Natural killer cell (primary cell): Measurements from ENCODE around the gene ATL1. TPM values are rescaled to one million over a fixed set of nuclear protein-coding genes. Genes with fewer than 3 reads are reported as not detected.

Source experiments
- ATAC-seq, 3 donors: fragments of 150-1000 bp in 2 of 3; fragments of 200-7000 bp in 1 of 3; cut with Tn5 transposase; 1 replicate in 1 of 3; 2 replicates in 2 of 3; pipeline ENCODE4 v1.10.0; 2021; ENCODE audit warnings: mild to moderate bottlenecking in 2 of 3, moderate library complexity in 2 of 3
- DNase-seq, 2 donors: peaks; one replicate each; pipeline versions ENCODE4 v3.0.0 to v3.0.0-alpha.2; 2013 to 2021; ENCODE audit warnings: mixed read lengths in 1 of 2
- H3K27ac ChIP-seq: one replicate; pipeline ENCODE4 v1.5.1; 2013; ENCODE audit warnings: mild to moderate bottlenecking, low read length
- H3K27me3 ChIP-seq: one replicate; pipeline ENCODE4 v1.6.1; 2013; ENCODE audit warnings: low read length; ENCODE audit not compliant: control insufficient read depth, insufficient read depth
- H3K36me3 ChIP-seq: one replicate; pipeline ENCODE4 v1.6.1; 2013; ENCODE audit warnings: low read length; ENCODE audit not compliant: control insufficient read depth, insufficient read depth
- H3K4me1 ChIP-seq: one replicate; pipeline ENCODE4 v1.6.1; 2013; ENCODE audit warnings: low read length; ENCODE audit not compliant: control insufficient read depth, insufficient read depth
- H3K4me3 ChIP-seq: one replicate; pipeline ENCODE4 v1.5.1; 2013; ENCODE audit warnings: low read length
- H3K9me3 ChIP-seq: one replicate; pipeline ENCODE4 v1.6.1; 2013; ENCODE audit warnings: low read length; ENCODE audit not compliant: control insufficient read depth, insufficient read depth
- H3K27ac Mint-ChIP-seq, 2 donors: one replicate each; pipeline ENCODE4 v1.8.0; 2022; ENCODE audit warnings: mild to moderate bottlenecking in 2 of 2, mixed read lengths in 2 of 2, moderate library complexity in 1 of 2
- H3K27me3 Mint-ChIP-seq, 2 donors: one replicate each; pipeline ENCODE4 v1.8.0; 2022; ENCODE audit warnings: low read depth in 2 of 2, mixed read lengths in 2 of 2
- H3K36me3 Mint-ChIP-seq: one replicate; pipeline ENCODE4 v1.8.0; 2022; ENCODE audit warnings: mixed read lengths
- H3K4me1 Mint-ChIP-seq, 2 donors: one replicate each; pipeline ENCODE4 v1.8.0; 2022; ENCODE audit warnings: mixed read lengths in 2 of 2
- H3K4me3 Mint-ChIP-seq: one replicate; pipeline ENCODE4 v1.8.0; 2022; ENCODE audit warnings: mild to moderate bottlenecking, moderate library complexity, mixed read lengths
- H3K9me3 Mint-ChIP-seq, 2 donors: one replicate each; pipeline ENCODE4 v1.8.0; 2022; ENCODE audit warnings: mixed read lengths in 2 of 2
- WGBS: methylation state at CpG from one replicate; pipeline ENCODE4 v1.1.7; 2013; ENCODE audit warnings: missing lambda C conversion rate; ENCODE audit not compliant: insufficient coverage; 5-methylcytosine and 5-hydroxymethylcytosine counted together
- intact Hi-C: fragments of 100-400 bp; cut with micrococcal nuclease; formaldehyde crosslinking; loops from one replicate; pipeline ENCODE4 v1.14.2; 2022
- total RNA-seq, 4 donors: library from RNA; stranded (reverse); fragments of 120-200 nt in 1 of 4; gene quantifications; one replicate each; pipeline versions ENCODE4 v1.2.3 to v1.2.4, GENCODE V29; 2013 to 2022
- TF ChIP-seq, protein P1 (sequence below): fragments of 200-600 bp; IDR thresholded peaks from one replicate; pipeline ENCODE4 v1.8.0; 2022; ENCODE audit warnings: antibody characterized with exemption

ATL1 gene
- total RNA-seq, 3 donors from 2014 or later (not counting 1 experiment from before 2014, with no cell fraction given) = 1.6 to 3.8 (median 2.4) TPM

DNA sequence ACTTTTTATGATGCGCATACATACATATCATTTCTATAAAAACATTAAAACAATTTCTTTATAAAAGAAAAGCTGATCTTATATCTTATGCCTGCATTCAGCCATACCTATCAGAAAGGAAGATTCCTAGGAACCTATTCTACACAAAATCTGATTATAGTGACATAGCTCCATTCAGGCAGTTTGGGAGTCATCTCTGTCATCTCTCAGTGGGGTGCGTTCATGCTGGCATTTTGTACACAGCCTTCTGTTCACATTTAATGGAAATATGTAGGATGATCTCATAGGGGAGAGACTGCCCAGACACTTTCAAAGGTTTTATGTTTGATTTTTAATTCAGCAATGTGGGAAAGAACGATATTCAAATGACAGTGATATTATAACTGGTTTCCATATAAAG lies 52.9 kb downstream of the ATL1 start:
- no peak for ATAC-seq

DNA sequence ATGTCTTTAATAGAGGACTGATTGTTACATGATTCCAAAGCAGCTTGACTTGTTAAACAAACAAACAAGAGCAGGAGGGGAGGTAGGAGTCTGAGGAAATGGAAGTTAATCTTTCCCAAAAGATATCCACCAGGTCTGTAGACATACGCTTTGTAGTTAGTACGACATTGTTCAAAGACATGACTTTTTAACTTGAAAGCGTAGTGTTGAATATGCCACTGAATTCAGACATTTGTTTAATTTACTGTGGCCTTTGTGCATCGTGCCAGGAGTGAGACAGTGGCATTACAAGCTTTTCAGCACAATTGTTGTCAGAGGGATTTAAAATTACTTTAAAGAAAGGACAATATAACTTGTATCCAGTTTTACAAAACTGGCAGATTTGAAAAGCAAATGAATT lies 55.1 kb downstream of the ATL1 start:
- Mint-ChIP-seq H3K27ac (no peak overlapping the region), H3K36me3 (no peaks in the 10 kb centered on the region), H3K4me1 (no peaks in the 10 kb centered on the region), H3K9me3 (no peaks in the 10 kb centered on the region), H3K4me3 (no peak overlapping the region), H3K27me3 (peaks cover 2 to 14% of the 10 kb centered on the region in 2 donors)
- Histone ChIP-seq H3K36me3 (no peaks in the 10 kb centered on the region), H3K9me3 (no peaks in the 10 kb centered on the region), H3K4me3 (no peak overlapping the region), H3K4me1 (no peaks in the 10 kb centered on the region), H3K27ac (no peak overlapping the region), H3K27me3 (no peaks in the 10 kb centered on the region)
- TF ChIP-seq, protein P1, sequence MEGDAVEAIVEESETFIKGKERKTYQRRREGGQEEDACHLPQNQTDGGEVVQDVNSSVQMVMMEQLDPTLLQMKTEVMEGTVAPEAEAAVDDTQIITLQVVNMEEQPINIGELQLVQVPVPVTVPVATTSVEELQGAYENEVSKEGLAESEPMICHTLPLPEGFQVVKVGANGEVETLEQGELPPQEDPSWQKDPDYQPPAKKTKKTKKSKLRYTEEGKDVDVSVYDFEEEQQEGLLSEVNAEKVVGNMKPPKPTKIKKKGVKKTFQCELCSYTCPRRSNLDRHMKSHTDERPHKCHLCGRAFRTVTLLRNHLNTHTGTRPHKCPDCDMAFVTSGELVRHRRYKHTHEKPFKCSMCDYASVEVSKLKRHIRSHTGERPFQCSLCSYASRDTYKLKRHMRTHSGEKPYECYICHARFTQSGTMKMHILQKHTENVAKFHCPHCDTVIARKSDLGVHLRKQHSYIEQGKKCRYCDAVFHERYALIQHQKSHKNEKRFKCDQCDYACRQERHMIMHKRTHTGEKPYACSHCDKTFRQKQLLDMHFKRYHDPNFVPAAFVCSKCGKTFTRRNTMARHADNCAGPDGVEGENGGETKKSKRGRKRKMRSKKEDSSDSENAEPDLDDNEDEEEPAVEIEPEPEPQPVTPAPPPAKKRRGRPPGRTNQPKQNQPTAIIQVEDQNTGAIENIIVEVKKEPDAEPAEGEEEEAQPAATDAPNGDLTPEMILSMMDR = no peak
- intact Hi-C loops = no loop called here
- 93% methylated on average over 4 of the region's 4 CpGs for WGBS
- ATAC-seq (no peak), DNase-seq (no peak)

More for the DNA sequence above, 52.9 kb downstream of the ATL1 start:
- no peaks in the 10 kb centered on the region for H3K27me3 ChIP-seq
- no peaks in the 10 kb centered on the region for H3K4me1 ChIP-seq
- TF ChIP-seq, protein P1 = no peak
- H3K9me3 ChIP-seq = no peaks in the 10 kb centered on the region
- Mint-ChIP-seq H3K9me3 (no peaks in the 10 kb centered on the region), H3K27ac (no peak overlapping the region), H3K27me3 (peaks cover 2 to 19% of the 10 kb centered on the region in 2 donors), H3K36me3 (no peaks in the 10 kb centered on the region), H3K4me1 (no peaks in the 10 kb centered on the region), H3K4me3 (no peak overlapping the region)
- H3K4me3 ChIP-seq = no peak overlapping the region
- no peak for DNase-seq
- H3K36me3 ChIP-seq = no peaks in the 10 kb centered on the region
- intact Hi-C loops = no loop called here
- 100% methylated on average over 1 of the region's 3 CpGs for WGBS
- H3K27ac ChIP-seq = no peak overlapping the region

DNA sequence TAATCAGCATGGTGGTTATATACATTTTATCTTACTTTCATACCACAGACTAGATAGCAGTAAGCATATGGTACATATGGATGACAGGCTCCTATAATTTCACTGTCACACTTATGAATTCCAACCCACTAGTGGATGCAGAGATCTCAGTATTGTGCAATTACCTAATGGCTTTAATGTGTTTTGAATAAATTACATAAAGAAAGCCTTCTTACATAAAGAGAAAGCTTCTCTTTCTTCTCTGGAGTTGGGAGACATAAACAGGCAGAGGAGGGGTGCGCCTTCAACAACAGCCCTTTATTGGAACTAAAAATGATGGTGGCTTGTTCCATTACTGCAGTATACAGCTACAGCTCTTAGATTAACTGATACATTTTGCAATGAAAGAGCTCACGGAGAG lies 55.6 kb downstream of the ATL1 start:
- Histone ChIP-seq H3K4me3 (no peak overlapping the region), H3K27me3 (no peaks in the 10 kb centered on the region), H3K36me3 (no peaks in the 10 kb centered on the region), H3K4me1 (no peaks in the 10 kb centered on the region), H3K27ac (no peak overlapping the region), H3K9me3 (no peaks in the 10 kb centered on the region)
- TF ChIP-seq, protein P1 = no peak
- H3K4me1 Mint-ChIP-seq = no peaks in the 10 kb centered on the region
- H3K4me3 Mint-ChIP-seq = no peak overlapping the region
- WGBS = 67% methylated on average over 2 of the region's 2 CpGs
- no peaks in the 10 kb centered on the region for H3K9me3 Mint-ChIP-seq
- DNase-seq = no peak
- intact Hi-C loops = no loop called here
- H3K36me3 Mint-ChIP-seq = no peaks in the 10 kb centered on the region
- no peak overlapping the region for H3K27ac Mint-ChIP-seq
- ATAC-seq = no peak
- peaks cover 2 to 10% of the 10 kb centered on the region in 2 donors for H3K27me3 Mint-ChIP-seq

DNA sequence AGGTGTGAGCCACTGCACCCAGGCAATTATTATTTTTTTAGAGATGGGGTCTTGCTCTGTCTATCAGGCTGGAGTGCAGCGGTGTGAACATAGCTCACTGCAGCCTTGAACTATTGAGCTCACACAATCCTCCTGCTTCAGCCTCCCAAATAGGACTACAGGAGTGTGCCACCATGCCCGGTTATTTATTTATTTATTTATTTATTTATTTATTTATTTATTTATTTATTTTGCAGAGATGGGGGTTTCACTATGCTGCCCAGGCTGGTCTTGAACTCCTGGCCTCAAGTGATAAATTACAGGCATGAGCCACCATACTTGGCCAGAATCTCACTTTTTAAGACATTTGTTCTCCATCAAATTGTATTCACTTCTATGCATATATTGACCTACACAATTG lies 56.3 kb downstream of the ATL1 start:
- ATAC-seq = no peak
- no peak overlapping the region for H3K27ac Mint-ChIP-seq

More for the DNA sequence above, 56.3 kb downstream of the ATL1 start:
- H3K36me3 Mint-ChIP-seq = no peaks in the 10 kb centered on the region
- H3K9me3 Mint-ChIP-seq = no peaks in the 10 kb centered on the region
- H3K4me3 Mint-ChIP-seq = no peak overlapping the region
- WGBS = no CpG with 5 or more reads among the region's 2 CpGs
- Histone ChIP-seq H3K4me1 (no peaks in the 10 kb centered on the region), H3K27me3 (no peaks in the 10 kb centered on the region), H3K4me3 (no peak overlapping the region), H3K36me3 (no peaks in the 10 kb centered on the region), H3K9me3 (no peaks in the 10 kb centered on the region), H3K27ac (no peak overlapping the region)
- H3K27me3 Mint-ChIP-seq = peaks cover 2 to 5% of the 10 kb centered on the region in 2 donors
- TF ChIP-seq, protein P1 = no peak
- intact Hi-C loops = no loop called here
- no peak for DNase-seq
- H3K4me1 Mint-ChIP-seq = no peaks in the 10 kb centered on the region
